Gastrocnemius medialis (tissue), 4 donors: ENCODE data around the gene KRT14. TPM values are rescaled to one million over a fixed set of nuclear protein-coding genes. Genes with fewer than 3 reads are reported as not detected.
"Not testable (repeated sequence)": the region's sequence is repeated elsewhere in the genome, so short reads cannot be mapped to it uniquely, and the experiment has no call there.

Source experiments
- ATAC-seq, 2 donors: fragments of 150-250 bp; one replicate each; pipeline ENCODE4 v1.9.1; 2016
- DNase-seq, 2 donors: peaks; one replicate each; pipeline ENCODE4 v3.0.0-alpha.2; 2019
- H3K27ac ChIP-seq, 4 donors: fragments of 200-600 bp; sonication (generic); 1 replicate in 1 of 4; 2 replicates in 3 of 4; pipeline ENCODE4 v1.5.1; 2016 to 2018; ENCODE audit warnings: mild to moderate bottlenecking in 2 of 4, moderate library complexity in 1 of 4
- H3K27me3 ChIP-seq, 3 donors: fragments of 200-600 bp; sonication (generic) in 2 of 3; 1 replicate in 1 of 3; 2 replicates in 2 of 3; pipeline versions ENCODE4 v1.5.1 to v1.6.0; 2016 to 2019; ENCODE audit warnings: mild to moderate bottlenecking in 1 of 3, moderate library complexity in 1 of 3
- H3K36me3 ChIP-seq, 2 donors: fragments of 200-600 bp; sonication (generic) in 1 of 2; one replicate each; pipeline ENCODE4 v1.5.1; 2017 to 2018
- H3K4me1 ChIP-seq, 2 donors: fragments of 200-600 bp; sonication (generic) in 1 of 2; one replicate each; pipeline ENCODE4 v1.5.1; 2016 to 2017; ENCODE audit warnings: mild to moderate bottlenecking in 2 of 2
- H3K4me3 ChIP-seq, 4 donors: fragments of 200-600 bp; sonication (generic) in 3 of 4; 1 replicate in 1 of 4; 2 replicates in 3 of 4; pipeline ENCODE4 v1.5.1; 2016 to 2019; ENCODE audit warnings: mild to moderate bottlenecking in 2 of 4
- H3K9me3 ChIP-seq, 3 donors: fragments of 200-600 bp; sonication (generic) in 2 of 3; 1 replicate in 1 of 3; 2 replicates in 2 of 3; pipeline ENCODE4 v1.5.1; 2016 to 2019
- CTCF ChIP-seq, 5 experiments: fragments of 450-650 bp in 3 of 5; fragments of 200-600 bp in 2 of 5; sonication (generic) in 2 of 5; IDR thresholded peaks in 4 of 5; conservative IDR thresholded peaks in 1 of 5; 1 replicate in 4 of 5; 2 replicates in 1 of 5; pipeline ENCODE4 v1.5.1; 2016 to 2019; ENCODE audit warnings: antibody characterized with exemption in 5 of 5, mild to moderate bottlenecking in 3 of 5, moderate library complexity in 3 of 5
- POLR2A ChIP-seq, 2 donors: fragments of 450-650 bp; IDR thresholded peaks; one replicate each; pipeline ENCODE4 v1.6.1; 2017; ENCODE audit warnings: antibody characterized with exemption in 2 of 2, mild to moderate bottlenecking in 2 of 2, moderate library complexity in 2 of 2
- in situ Hi-C, 4 donors: fragments of 200-750 bp; cut with MboI; loops; one replicate each; pipeline versions ENCODE4 v1.15.0 to v1.8.0; 2017; ENCODE audit warnings: low sequenced_read_pairs in 4 of 4
- intact Hi-C: fragments of 100-400 bp; cut with DNase I; formaldehyde crosslinking; loops from one replicate; pipeline ENCODE4 v1.15.1; 2023; ENCODE audit warnings: low total_unique reads
- total RNA-seq, 4 donors: library from RNA; depleted of rRNA; stranded (reverse); fragments of >200 nt; gene quantifications; one replicate each; pipeline versions ENCODE4 v1.1.0 to v1.2.3, GENCODE V29; 2016

The KRT14 gene
- total RNA-seq, 4 donors from 2014 or later, result not detected

- ATAC-seq (no peak), DNase-seq (no peak)
- no peak overlapping the region for H3K27ac ChIP-seq
- no peaks in the 10 kb centered on the region for H3K9me3 ChIP-seq
- TF ChIP-seq CTCF (IDR thresholded peaks at IDR 0.05 in 4 of 5, conservative IDR thresholded peaks at IDR 0.05 in 1 of 5), result no peak
- no peak for TF ChIP-seq POLR2A (IDR thresholded peaks at IDR 0.05)
- intact Hi-C loops (no loop called here), in situ Hi-C loops (loop anchor here in 3 of 4 donors (5.0 to 10.0 kb wide), 4 partner anchors 60 to 638 kb away; partner anchors contain the start of genes KRT35 (in 1 of the 3) and KRT36 (in 1 of the 3))
- peaks cover 0 to 3% (median 0%) of the 10 kb centered on the region in 3 donors for H3K27me3 ChIP-seq
- peaks cover 8 to 13% of the 10 kb centered on the region in 2 donors for H3K4me1 ChIP-seq
- H3K4me3 ChIP-seq, result no peak overlapping the region
- no peaks in the 10 kb centered on the region for H3K36me3 ChIP-seq
Measured at GRCh38 chr17:41544935-41545334, 41.8 kb downstream of the KRT14 start.

GRCh38 chr17:41544491-41544892 lies 42.2 kb downstream of the KRT14 start:
- no peak for DNase-seq
- no peak for ATAC-seq

GRCh38 chr17:41542786-41543185 lies 43.9 kb downstream of the KRT14 start:
- ATAC-seq, H3K27me3 ChIP-seq, H3K4me3 ChIP-seq, H3K27ac ChIP-seq, DNase-seq, intact Hi-C loops, H3K9me3 ChIP-seq, H3K36me3 ChIP-seq, H3K4me1 ChIP-seq: not testable (repeated sequence)
- in situ Hi-C loops, result loop anchor here in 2 of 4 donors (10.0 kb wide), 2 partner anchors 58 to 122 kb away; partner anchors contain the start of genes KRT35 (in 1 of the 2) and KRT36 (in 1 of the 2)

More at GRCh38 chr17:41544491-41544892, 42.2 kb downstream of the KRT14 start:
- no peak for TF ChIP-seq CTCF (IDR thresholded peaks at IDR 0.05 in 4 of 5, conservative IDR thresholded peaks at IDR 0.05 in 1 of 5)
- TF ChIP-seq POLR2A (IDR thresholded peaks at IDR 0.05), result no peak
- no peaks in the 10 kb centered on the region for H3K9me3 ChIP-seq
- H3K4me1 ChIP-seq, result peaks cover 8 to 11% of the 10 kb centered on the region in 2 donors
- in situ Hi-C loops (loop anchor here in 2 of 4 donors (10.0 kb wide), 2 partner anchors 60 to 120 kb away; partner anchors contain the start of genes KRT35 (in 1 of the 2) and KRT36 (in 1 of the 2)), intact Hi-C loops (no loop called here)
- peaks cover 0 to 3% (median 0%) of the 10 kb centered on the region in 3 donors for H3K27me3 ChIP-seq
- H3K27ac ChIP-seq, result no peak overlapping the region
- no peaks in the 10 kb centered on the region for H3K36me3 ChIP-seq
- H3K4me3 ChIP-seq, result no peak overlapping the region

- Histone ChIP-seq H3K36me3 (no peaks in the 10 kb centered on the region), H3K27ac (no peak overlapping the region), H3K4me3 (no peak overlapping the region), H3K27me3 (no peaks in the 10 kb centered on the region), H3K9me3 (no peaks in the 10 kb centered on the region), H3K4me1 (no peaks in the 10 kb centered on the region)
- intact Hi-C loops, result no loop called here
- ATAC-seq, result no peak
- TF ChIP-seq POLR2A (IDR thresholded peaks at IDR 0.05), result no peak
- TF ChIP-seq CTCF (IDR thresholded peaks at IDR 0.05 in 4 of 5, conservative IDR thresholded peaks at IDR 0.05 in 1 of 5), result no peak
- in situ Hi-C loops, result loop anchor here in 2 of 4 donors (10.0 kb wide), 2 partner anchors 58 to 122 kb away; partner anchors contain the start of genes KRT35 (in 1 of the 2) and KRT36 (in 1 of the 2)
- no peak for DNase-seq
Measured at GRCh38 chr17:41542357-41542756, 44.3 kb downstream of the KRT14 start.

GRCh38 chr17:41540921-41541625 lies 45.6 kb downstream of the KRT14 start:
- TF ChIP-seq POLR2A (IDR thresholded peaks at IDR 0.05) (no peak), CTCF (IDR thresholded peaks at IDR 0.05 in 4 of 5, conservative IDR thresholded peaks at IDR 0.05 in 1 of 5) (no peak)
- in situ Hi-C loops, result loop anchor here in 2 of 4 donors (10.0 kb wide), 2 partner anchors 56 to 124 kb away; partner anchors contain the start of genes KRT35 (in 1 of the 2) and KRT36 (in 1 of the 2)

More at GRCh38 chr17:41540921-41541625, 45.6 kb downstream of the KRT14 start:
- Histone ChIP-seq H3K27me3 (no peaks in the 10 kb centered on the region), H3K4me3 (no peak overlapping the region), H3K36me3 (no peaks in the 10 kb centered on the region), H3K27ac (no peak overlapping the region), H3K9me3 (no peaks in the 10 kb centered on the region), H3K4me1 (no peaks in the 10 kb centered on the region)
- DNase-seq (no peak), ATAC-seq (no peak)
- intact Hi-C loops, result no loop called here
